Activated CD4-positive, alpha-beta T cell treated with anti-CD3 and anti-CD28 coated beads, Interleukin-2, amount 10 ng/mL, durations not matched to agents 24 days and 14 days (primary cell): Measurements from ENCODE around the gene ARHGEF10L. TPM values are rescaled to one million over a fixed set of nuclear protein-coding genes. Genes with fewer than 3 reads are reported as not detected.
A peak's percentile ranks its signal among the peaks of the same experiment; 100 is the strongest.

Experiments used
- DNase-seq: peaks from one replicate; pipeline ENCODE4 v3.0.0; 2022
- H3K27ac Mint-ChIP-seq: one replicate; pipeline ENCODE4 v1.8.0; 2022; ENCODE audit warnings: mild to moderate bottlenecking, mixed read lengths
- H3K27me3 Mint-ChIP-seq: one replicate; pipeline ENCODE4 v1.8.0; 2022; ENCODE audit warnings: mixed read lengths
- H3K36me3 Mint-ChIP-seq: one replicate; pipeline ENCODE4 v1.8.0; 2022; ENCODE audit warnings: low read depth, mild to moderate bottlenecking, mixed read lengths
- H3K4me1 Mint-ChIP-seq: one replicate; pipeline ENCODE4 v1.8.0; 2021; ENCODE audit warnings: mixed read lengths
- H3K4me3 Mint-ChIP-seq: one replicate; pipeline ENCODE4 v1.8.0; 2022; ENCODE audit warnings: mild to moderate bottlenecking, moderate library complexity, mixed read lengths
- H3K9me3 Mint-ChIP-seq: one replicate; pipeline ENCODE4 v1.8.0; 2021; ENCODE audit warnings: mixed read lengths
- intact Hi-C: fragments of 100-400 bp; cut with micrococcal nuclease; formaldehyde crosslinking; loops from one replicate; pipeline ENCODE4 v1.15.1; 2023
- total RNA-seq: library from RNA; stranded (reverse); gene quantifications from 2 replicates; pipeline ENCODE4 v1.2.3, GENCODE V29; 2022

ARHGEF10L gene
- total RNA-seq, 1 donor from 2014 or later = not detected

DNA sequence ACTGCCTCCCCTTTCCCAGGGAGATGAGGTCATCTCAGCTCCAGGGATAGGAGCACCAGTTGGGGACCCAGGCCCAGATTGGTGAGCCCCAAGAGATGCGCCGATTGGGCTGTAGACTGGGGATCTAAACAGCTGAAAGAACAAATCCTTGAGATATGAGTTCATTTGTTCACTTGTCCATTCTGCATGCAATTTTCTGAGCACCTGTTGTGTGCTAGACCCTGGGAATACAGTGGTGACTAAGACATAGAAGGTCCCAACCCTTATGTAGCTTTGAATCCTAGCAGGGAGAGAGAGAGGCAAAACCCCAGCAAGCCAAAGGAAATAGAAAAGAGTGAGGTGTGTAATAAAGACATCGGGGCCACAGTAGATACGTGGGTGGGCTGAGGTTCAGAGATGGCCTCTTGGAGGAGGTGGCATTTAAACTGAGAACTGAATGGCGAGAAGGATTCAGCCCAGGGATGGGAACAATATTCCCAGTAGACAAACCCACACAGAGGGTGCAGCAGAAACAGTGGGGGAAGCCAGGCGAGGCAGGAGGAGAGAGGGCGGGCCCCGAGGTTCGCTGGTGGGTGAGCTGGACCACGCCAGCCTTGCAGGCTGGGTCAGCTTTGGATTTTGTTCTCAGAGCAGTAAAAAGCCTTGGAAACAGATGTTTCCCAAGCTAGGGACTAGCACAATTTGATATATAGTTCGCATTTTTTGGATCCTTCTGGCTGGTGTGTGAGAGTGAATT, 110.0 kb downstream of the ARHGEF10L start:
- intact Hi-C loops = no loop called here
- no peak overlapping the region for H3K4me3 Mint-ChIP-seq
- H3K4me1 Mint-ChIP-seq = no peaks in the 10 kb centered on the region
- H3K9me3 Mint-ChIP-seq = no peaks in the 10 kb centered on the region
- H3K36me3 Mint-ChIP-seq = no peaks in the 10 kb centered on the region
- H3K27ac Mint-ChIP-seq = no peak overlapping the region
- no peak for DNase-seq
- H3K27me3 Mint-ChIP-seq = no peaks in the 10 kb centered on the region

DNA sequence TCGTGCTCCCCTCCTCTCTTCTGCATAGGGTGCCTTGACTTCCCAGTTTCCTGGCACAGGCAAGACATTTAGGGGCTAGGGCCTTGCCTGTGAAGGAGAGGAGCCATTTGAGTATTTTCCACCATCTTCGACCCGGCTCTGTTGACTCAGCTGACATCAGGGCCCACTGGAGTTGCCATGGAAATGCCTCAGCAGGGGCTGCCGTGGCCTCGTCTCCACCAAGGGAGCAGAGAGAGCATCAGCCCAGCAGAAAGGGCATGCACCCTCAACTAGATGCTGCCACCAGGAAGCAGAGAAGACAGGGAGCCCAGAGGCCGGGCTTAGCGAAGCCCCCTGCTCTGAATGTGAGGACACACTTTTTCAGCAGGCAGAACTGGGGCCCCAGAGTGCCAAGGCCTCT, 113.8 kb downstream of the ARHGEF10L start:
- H3K36me3 Mint-ChIP-seq = no peaks in the 10 kb centered on the region
- H3K4me3 Mint-ChIP-seq = no peak overlapping the region
- H3K27ac Mint-ChIP-seq = no peak overlapping the region
- H3K9me3 Mint-ChIP-seq = no peaks in the 10 kb centered on the region
- no peaks in the 10 kb centered on the region for H3K4me1 Mint-ChIP-seq
- H3K27me3 Mint-ChIP-seq = no peaks in the 10 kb centered on the region
- DNase-seq = no peak
- intact Hi-C loops = no loop called here

DNA sequence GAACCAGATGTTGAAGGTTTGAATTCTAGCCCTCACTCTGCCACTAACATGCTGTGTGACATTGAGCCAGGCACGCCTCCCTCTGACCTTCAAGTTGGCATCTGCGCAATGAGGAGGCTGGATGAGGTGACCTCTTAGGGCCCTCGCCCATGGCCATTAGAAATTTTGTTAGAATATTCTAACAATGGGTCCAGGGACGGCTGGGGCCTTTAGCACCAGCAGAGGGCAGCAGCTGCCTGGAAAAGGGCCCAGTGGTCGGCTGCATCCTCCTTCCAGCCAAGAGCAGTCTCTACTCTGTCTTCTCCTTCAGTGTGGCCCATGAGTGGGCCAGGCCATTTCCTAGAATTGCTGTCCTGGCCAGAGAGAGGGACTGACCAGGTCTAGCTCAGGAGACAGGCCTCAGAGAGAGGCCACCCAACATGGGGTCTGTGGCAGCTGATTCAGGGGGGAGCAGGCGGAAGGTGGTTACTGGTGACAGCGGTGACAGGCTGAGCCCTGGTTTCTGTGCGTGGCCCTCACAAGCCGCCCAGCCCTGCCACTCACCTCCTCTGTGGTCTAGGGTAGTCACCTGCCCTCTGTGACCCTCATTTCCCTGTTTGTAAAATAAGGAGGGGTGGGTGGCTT, 114.3 kb downstream of the ARHGEF10L start:
- intact Hi-C loops = no loop called here
- peak; percentile 69 for DNase-seq
- Mint-ChIP-seq H3K27ac (no peak overlapping the region), H3K9me3 (no peaks in the 10 kb centered on the region), H3K36me3 (no peaks in the 10 kb centered on the region), H3K4me1 (no peaks in the 10 kb centered on the region), H3K27me3 (no peaks in the 10 kb centered on the region), H3K4me3 (no peak overlapping the region)

DNA sequence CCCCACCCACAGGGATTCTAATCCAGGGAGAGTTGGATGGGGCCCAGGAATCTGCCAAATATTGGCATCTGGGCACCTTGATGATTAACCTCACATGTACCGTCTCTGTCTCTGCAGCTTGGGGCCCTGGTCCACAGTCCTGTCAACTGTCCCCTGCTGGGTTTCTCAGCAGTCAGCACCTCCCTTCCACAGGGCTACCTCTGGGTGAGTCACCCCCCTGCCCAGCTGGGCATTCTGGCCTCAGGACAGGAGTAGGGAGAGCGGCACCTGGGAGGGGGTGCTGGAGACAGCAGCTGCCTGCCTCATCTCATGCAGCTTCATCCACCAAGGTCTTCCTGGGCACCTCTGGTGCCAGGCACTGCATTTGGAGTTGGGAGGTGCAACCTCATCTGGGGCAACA, 115.0 kb downstream of the ARHGEF10L start:
- no peak for DNase-seq
- Mint-ChIP-seq H3K4me1 (no peaks in the 10 kb centered on the region), H3K4me3 (no peak overlapping the region), H3K9me3 (no peaks in the 10 kb centered on the region), H3K27me3 (no peaks in the 10 kb centered on the region), H3K36me3 (no peaks in the 10 kb centered on the region), H3K27ac (no peak overlapping the region)
- intact Hi-C loops = no loop called here

DNA sequence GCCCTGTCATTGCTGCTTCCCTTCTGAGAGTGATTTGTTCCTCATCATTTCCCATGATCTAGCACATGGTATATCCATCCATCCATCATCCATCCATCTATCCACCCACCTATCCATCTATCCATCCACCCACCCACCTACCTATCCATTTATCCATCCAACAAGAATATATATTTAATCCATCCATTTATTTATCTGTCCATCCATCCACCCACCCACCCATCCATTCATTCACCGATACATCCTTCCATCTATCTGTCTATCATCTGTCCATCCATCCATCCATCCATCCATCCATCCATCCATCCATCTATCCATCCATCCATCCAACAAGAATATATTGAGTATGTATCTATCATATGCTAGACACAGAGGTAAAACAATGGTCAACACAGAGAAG, 115.7 kb downstream of the ARHGEF10L start:
- no peaks in the 10 kb centered on the region for H3K4me1 Mint-ChIP-seq
- H3K36me3 Mint-ChIP-seq = no peaks in the 10 kb centered on the region
- intact Hi-C loops = no loop called here
- no peak overlapping the region for H3K27ac Mint-ChIP-seq
- no peaks in the 10 kb centered on the region for H3K27me3 Mint-ChIP-seq
- no peaks in the 10 kb centered on the region for H3K9me3 Mint-ChIP-seq
- no peak overlapping the region for H3K4me3 Mint-ChIP-seq
- no peak for DNase-seq

DNA sequence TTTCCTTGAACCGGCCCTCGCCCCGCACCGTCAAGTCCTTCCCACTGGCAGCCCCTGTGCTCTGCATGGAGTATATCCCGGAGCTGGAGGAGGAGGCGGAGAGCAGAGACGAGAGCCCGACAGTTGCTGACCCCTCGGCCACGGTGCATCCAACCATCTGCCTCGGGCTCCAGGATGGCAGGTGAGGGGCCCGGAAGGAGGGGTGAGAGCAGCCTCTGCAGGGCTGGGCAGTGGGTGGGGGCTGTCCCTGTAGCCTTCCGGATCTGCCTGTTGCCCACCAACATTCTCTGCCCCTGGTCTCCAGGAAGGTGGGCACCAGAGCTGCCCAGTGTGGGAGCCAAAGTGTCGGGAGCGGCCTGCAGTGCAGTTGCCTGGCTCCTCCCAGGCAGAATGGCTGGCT, 116.4 kb downstream of the ARHGEF10L start:
- no peak for DNase-seq
- Mint-ChIP-seq H3K27ac (no peak overlapping the region), H3K9me3 (no peaks in the 10 kb centered on the region), H3K4me3 (no peak overlapping the region), H3K27me3 (no peaks in the 10 kb centered on the region), H3K36me3 (no peaks in the 10 kb centered on the region), H3K4me1 (no peaks in the 10 kb centered on the region)
- intact Hi-C loops = no loop called here

DNA sequence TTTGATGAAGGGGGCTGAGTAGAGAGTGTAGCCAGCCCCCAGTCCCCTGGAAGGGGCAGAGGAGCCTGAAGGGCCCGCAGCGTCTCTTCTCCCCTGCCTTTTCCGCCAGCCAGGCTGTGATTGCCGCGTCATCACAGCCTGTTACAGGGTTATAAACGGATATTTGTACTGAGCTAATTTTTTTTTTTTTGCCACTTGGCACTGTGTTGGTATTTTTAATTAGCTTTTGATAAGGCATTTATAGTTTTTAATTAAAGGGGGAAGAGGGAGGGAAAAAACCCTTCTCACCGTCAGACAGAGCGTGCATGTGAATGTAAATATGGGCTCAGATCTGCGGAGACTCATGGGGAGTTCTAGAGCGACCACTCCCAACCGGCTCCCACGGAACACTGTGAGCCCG, 117.9 kb downstream of the ARHGEF10L start:
- H3K4me3 Mint-ChIP-seq = no peak overlapping the region
- no peaks in the 10 kb centered on the region for H3K36me3 Mint-ChIP-seq
- H3K9me3 Mint-ChIP-seq = no peaks in the 10 kb centered on the region
- H3K4me1 Mint-ChIP-seq = no peaks in the 10 kb centered on the region
- DNase-seq = no peak
- intact Hi-C loops = no loop called here
- H3K27me3 Mint-ChIP-seq = no peaks in the 10 kb centered on the region
- H3K27ac Mint-ChIP-seq = no peak overlapping the region

DNA sequence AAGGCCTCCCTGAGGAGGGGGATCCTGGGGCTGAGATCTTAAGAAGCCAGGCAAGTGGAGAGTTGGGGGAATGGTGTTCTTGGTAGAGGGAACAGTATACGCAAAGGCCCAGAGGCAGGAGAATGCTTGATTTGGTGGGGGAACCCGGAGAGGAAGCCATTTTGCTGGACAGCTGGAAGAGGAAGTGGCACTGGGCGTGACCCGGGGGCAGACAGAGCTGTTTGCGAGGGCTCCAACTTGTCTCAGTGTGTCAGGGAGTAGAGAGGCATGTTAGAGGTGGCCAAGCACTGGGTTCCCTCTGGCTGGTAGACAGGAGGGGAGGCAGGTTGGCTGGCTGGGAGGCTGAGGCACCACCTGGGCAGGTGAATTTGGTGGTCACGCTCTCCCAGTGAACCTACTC, 119.3 kb downstream of the ARHGEF10L start:
- H3K27ac Mint-ChIP-seq = no peak overlapping the region
- no peak for DNase-seq
- H3K36me3 Mint-ChIP-seq = no peaks in the 10 kb centered on the region
- H3K27me3 Mint-ChIP-seq = no peaks in the 10 kb centered on the region
- H3K4me1 Mint-ChIP-seq = no peaks in the 10 kb centered on the region
- no peak overlapping the region for H3K4me3 Mint-ChIP-seq
- intact Hi-C loops = no loop called here
- no peaks in the 10 kb centered on the region for H3K9me3 Mint-ChIP-seq

DNA sequence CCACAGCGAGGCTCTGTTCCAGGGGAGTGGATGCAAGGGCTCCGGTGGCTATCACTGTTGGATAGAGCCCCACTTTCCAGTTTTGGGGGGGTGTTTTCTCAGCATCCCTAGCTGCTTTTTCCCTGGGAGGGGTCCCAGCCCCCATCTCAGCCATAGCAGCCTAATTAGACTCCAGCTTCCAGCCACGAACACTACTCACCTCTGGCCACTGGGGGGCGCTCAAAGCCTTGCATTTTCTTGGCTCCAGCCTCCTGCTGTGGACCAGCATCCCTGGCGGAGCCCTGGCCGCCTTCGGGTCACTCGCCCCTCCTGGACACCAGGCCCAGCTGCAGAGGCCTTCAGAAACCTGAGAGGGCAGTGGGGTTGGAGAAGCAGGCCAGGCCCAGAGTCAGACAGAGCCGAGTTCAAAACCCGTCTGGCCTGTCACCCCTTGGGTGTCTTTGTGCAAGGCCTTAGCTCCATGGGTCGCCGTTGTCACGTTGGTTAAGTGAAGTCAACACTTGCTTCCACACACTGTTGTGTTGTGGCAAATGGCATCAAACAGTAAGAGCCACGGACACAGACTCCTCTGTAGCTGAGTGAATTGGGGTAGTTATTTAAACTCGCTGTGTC, 122.2 kb downstream of the ARHGEF10L start:
- H3K36me3 Mint-ChIP-seq = no peaks in the 10 kb centered on the region
- no peaks in the 10 kb centered on the region for H3K9me3 Mint-ChIP-seq
- intact Hi-C loops = loop anchor here (2.0 kb wide), 1 partner anchor 439 kb away; no protein-coding TSS in a partner anchor
- peak; percentile 86 for DNase-seq
- H3K4me1 Mint-ChIP-seq = no peaks in the 10 kb centered on the region
- H3K4me3 Mint-ChIP-seq = no peak overlapping the region
- H3K27ac Mint-ChIP-seq = no peak overlapping the region
- no peaks in the 10 kb centered on the region for H3K27me3 Mint-ChIP-seq

DNA sequence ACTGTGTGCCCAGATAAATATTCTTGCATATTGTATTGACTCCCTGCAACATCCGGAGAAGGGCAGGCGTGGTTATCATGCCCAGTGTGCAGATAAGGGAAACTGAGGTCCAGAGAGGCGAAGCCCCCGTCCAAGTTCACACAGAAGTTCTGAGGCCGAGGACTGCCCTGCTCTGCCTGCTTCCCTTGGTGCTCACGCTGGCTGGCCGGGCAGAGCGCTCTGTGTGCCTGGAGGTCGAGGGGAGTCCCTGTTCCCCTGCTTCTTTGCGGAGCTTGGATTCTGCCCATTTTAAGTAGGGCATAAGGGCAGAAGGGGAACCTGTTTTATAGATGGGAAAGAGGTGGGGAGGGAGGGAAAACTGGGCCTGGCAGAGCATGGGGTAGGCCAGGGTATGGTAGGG, 122.8 kb downstream of the ARHGEF10L start:
- Mint-ChIP-seq H3K27me3 (no peaks in the 10 kb centered on the region), H3K4me3 (no peak overlapping the region), H3K9me3 (no peaks in the 10 kb centered on the region), H3K27ac (no peak overlapping the region), H3K4me1 (no peaks in the 10 kb centered on the region), H3K36me3 (no peaks in the 10 kb centered on the region)
- DNase-seq = no peak
- intact Hi-C loops = no loop called here

DNA sequence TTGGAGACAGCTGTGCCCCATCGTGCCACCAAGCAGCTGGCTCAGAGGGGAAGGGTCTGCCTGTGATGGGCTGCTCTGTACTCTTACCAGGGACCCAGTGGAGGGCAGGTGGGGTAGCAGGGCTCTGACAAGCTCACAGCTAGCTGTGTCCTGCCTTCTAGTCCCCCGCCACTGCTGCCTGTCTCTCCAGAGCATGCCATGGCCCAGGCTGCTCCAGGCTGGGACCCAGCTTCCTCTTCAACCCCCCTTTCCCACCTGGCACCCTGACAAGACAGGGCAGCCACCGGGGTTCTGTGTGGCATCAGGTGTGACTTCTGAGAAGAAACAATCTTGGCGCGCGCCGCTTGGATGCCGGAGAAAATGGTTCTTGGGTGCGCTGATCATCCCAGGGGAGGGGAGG, 123.3 kb downstream of the ARHGEF10L start:
- Mint-ChIP-seq H3K27me3 (no peaks in the 10 kb centered on the region), H3K36me3 (no peaks in the 10 kb centered on the region), H3K27ac (no peak overlapping the region), H3K4me3 (no peak overlapping the region), H3K9me3 (no peaks in the 10 kb centered on the region), H3K4me1 (no peaks in the 10 kb centered on the region)
- DNase-seq = no peak
- intact Hi-C loops = no loop called here

DNA sequence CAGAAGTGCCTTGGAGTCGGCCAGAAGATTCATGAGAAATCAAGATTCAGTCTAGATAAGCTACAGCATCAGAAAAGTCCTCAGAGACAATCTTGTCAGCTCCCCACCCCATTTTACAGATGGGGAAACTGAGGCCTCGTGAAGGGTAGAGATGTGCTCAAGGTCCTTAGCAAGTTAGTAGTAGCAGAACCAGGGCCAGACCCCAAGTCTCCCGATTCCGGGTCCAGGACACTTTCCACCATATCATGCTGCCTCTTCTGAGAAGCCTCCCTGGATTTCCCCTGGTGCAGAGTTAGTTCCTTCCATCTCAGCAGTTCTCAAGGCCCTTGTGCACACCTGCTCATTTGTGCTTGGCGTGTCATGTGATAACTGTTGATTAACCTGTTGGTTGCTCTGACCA, 124.1 kb downstream of the ARHGEF10L start:
- intact Hi-C loops = no loop called here
- no peaks in the 10 kb centered on the region for H3K9me3 Mint-ChIP-seq
- no peak for DNase-seq
- no peak overlapping the region for H3K4me3 Mint-ChIP-seq
- H3K4me1 Mint-ChIP-seq = no peaks in the 10 kb centered on the region
- H3K27me3 Mint-ChIP-seq = no peaks in the 10 kb centered on the region
- no peak overlapping the region for H3K27ac Mint-ChIP-seq
- no peaks in the 10 kb centered on the region for H3K36me3 Mint-ChIP-seq

DNA sequence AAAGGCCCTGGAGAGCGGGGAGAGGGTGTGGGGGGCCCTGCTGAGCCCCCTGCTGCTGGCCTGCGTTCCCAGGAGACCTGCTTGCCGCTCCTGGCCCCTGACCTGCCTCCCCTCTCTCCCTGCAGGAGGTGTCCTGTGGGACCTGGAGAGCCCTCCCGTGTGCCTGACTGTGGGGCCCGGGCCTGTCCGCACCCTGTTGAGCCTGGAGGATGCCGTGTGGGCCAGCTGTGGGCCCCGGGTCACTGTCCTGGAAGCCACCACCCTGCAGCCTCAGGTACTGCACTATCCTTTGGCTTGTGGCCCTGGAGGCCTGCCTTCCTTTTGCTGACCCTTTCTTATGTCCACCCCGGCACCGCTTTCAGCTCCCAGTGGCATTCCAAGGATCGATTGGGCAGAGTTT, 124.8 kb downstream of the ARHGEF10L start:
- no peak overlapping the region for H3K27ac Mint-ChIP-seq
- H3K4me1 Mint-ChIP-seq = no peaks in the 10 kb centered on the region
- H3K9me3 Mint-ChIP-seq = no peaks in the 10 kb centered on the region
- DNase-seq = no peak
- no peaks in the 10 kb centered on the region for H3K27me3 Mint-ChIP-seq
- H3K36me3 Mint-ChIP-seq = no peaks in the 10 kb centered on the region
- intact Hi-C loops = no loop called here
- H3K4me3 Mint-ChIP-seq = no peak overlapping the region

DNA sequence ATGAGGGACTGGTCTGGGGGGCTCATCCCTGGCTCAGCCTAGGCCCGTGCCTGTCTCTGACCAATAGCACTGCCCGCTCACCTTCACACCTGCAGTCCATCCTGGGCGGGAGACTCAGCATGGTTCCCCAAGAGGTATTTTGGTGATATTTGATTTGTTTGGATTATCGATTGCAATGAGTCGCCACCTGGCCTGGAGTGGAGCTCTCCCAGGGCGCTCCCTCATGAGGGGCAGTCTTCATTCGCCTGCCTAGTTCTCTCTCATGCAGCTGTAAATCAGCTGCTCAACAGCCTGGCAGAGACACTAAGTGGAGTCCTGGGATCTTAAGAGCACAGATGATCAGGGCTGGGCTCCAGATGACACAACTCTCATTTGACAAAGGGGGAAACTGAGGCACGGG, 125.6 kb downstream of the ARHGEF10L start:
- intact Hi-C loops = no loop called here
- Mint-ChIP-seq H3K36me3 (no peaks in the 10 kb centered on the region), H3K27me3 (no peaks in the 10 kb centered on the region), H3K27ac (no peak overlapping the region), H3K9me3 (no peaks in the 10 kb centered on the region), H3K4me3 (no peak overlapping the region), H3K4me1 (no peaks in the 10 kb centered on the region)
- DNase-seq = no peak
